BLaER1 treated with 17β-estradiol and CSF1 and Interleukin-3, amounts not matched to agents 10 nM and 100 nM (cell line): ENCODE data around the gene TMEM255A.

Experiments
- H3K27ac ChIP-seq, 11 experiments: shearing (Covaris generic); formaldehyde crosslinking; 2 replicates each; pipeline ENCODE4 v1.8.1; 2022
- H3K27me3 ChIP-seq, 11 experiments: shearing (Covaris generic); formaldehyde crosslinking; 2 replicates each; pipeline ENCODE4 v1.8.1; 2022
- H3K36me3 ChIP-seq, 11 experiments: shearing (Covaris generic); formaldehyde crosslinking; 2 replicates each; pipeline ENCODE4 v1.8.1; 2022
- H3K4me1 ChIP-seq, 10 experiments: shearing (Covaris generic); formaldehyde crosslinking; 2 replicates each; pipeline ENCODE4 v1.8.1; 2022
- H3K4me2 ChIP-seq, 11 experiments: shearing (Covaris generic); formaldehyde crosslinking; 2 replicates each; pipeline ENCODE4 v1.8.1; 2022
- H3K4me3 ChIP-seq, 10 experiments: shearing (Covaris generic); formaldehyde crosslinking; 2 replicates each; pipeline ENCODE4 v1.8.1; 2022
- H3K9ac ChIP-seq, 11 experiments: shearing (Covaris generic); formaldehyde crosslinking; 2 replicates each; pipeline ENCODE4 v1.8.1; 2022
- H3K9me3 ChIP-seq, 11 experiments: shearing (Covaris generic); formaldehyde crosslinking; replicated peaks in 1 of 11; 2 replicates each; pipeline ENCODE4 v1.8.1; 2022
- H4K20me1 ChIP-seq, 11 experiments: shearing (Covaris generic); formaldehyde crosslinking; 2 replicates each; pipeline ENCODE4 v1.8.1; 2022
- Cebpa-rat ChIP-seq, 11 experiments: shearing (Covaris generic); IDR thresholded peaks; 2 replicates each; pipeline ENCODE4 v1.8.1; 2022

TMEM255A gene

DNA sequence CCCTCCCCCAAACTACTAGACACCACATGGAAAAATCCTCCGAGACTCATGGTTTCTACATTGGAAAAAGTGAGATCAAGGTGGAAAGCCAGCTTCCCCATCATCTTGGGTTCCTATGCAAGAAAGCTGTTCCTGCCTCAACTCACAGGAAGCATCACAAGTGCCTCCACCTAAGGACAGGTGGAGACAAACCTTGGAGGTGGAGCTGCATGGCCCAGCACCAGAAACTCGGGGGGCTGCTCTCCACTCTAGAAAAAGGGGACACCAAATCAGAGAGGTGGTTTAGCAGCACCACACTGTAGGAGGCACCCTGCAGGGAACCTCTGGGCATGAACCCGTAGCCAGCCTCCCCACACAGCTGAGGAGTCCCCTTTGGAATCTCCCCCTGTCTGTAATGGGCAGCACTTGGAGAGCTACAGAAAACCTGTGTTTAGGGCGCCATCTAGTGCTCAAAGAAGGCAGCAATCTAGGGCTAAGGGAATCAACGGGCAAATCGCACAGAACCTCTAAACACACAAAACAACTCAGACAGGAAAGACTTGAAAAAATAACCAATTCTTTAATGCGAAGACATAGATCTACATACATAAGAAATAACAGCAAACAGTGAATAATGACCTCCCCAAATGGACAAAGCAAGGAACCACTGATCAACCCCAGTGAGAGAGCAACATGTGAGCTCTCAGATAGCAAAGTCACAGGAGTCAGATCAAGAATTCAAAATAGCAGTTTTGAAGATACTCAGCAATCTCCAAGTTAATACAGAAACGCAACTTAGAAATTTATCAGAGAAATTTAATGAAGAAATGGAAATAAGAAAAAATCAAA lies 97.6 kb downstream of the TMEM255A start:
- no peak for TF ChIP-seq Cebpa-rat (IDR thresholded peaks at IDR 0.05)
- no peak overlapping the region for H3K27ac ChIP-seq
- H3K4me2 ChIP-seq, result no peak overlapping the region
- H3K9ac ChIP-seq, result no peak overlapping the region
- H3K4me3 ChIP-seq, result no peak overlapping the region
- no peaks in the 10 kb centered on the region for H3K36me3 ChIP-seq
- no peaks in the 10 kb centered on the region for H4K20me1 ChIP-seq
- H3K4me1 ChIP-seq, result no peaks in the 10 kb centered on the region
- no peaks in the 10 kb centered on the region for H3K9me3 ChIP-seq
- no peaks in the 10 kb centered on the region for H3K27me3 ChIP-seq
